ENCODE results near the gene HUS1.
A peak's percentile ranks its signal among the peaks of the same experiment; 100 is the strongest.

The HUS1 gene

GRCh38 chr7:47978790-47979144, 648 bp downstream of the HUS1 start:
- no peak for TF ChIP-seq CTCF (IDR thresholded peaks at IDR 0.05; ENCODE audit: extremely low read depth, missing control alignments)
- DNase-seq (ENCODE audit: low spot score), result no peak

- DNase-seq (ENCODE audit: low spot score), result no peak
- TF ChIP-seq CTCF (IDR thresholded peaks at IDR 0.05; ENCODE audit: extremely low read depth, missing control alignments), result no peak
Observed at GRCh38 chr7:47973739-47974138, 5.7 kb downstream of the HUS1 start.

GRCh38 chr7:47970761-47971160, 8.7 kb downstream of the HUS1 start:
- no peak for TF ChIP-seq CTCF (IDR thresholded peaks at IDR 0.05; ENCODE audit: extremely low read depth, missing control alignments)
- DNase-seq (ENCODE audit: low spot score), result no peak

- TF ChIP-seq CTCF (IDR thresholded peaks at IDR 0.05; ENCODE audit: extremely low read depth, missing control alignments), result peak; percentile 79
- peak; percentile 76 for DNase-seq (ENCODE audit: low spot score)
Observed at GRCh38 chr7:47968847-47969774, 10.3 kb downstream of the HUS1 start.

GRCh38 chr7:47967708-47968107, 11.7 kb downstream of the HUS1 start:
- TF ChIP-seq CTCF (IDR thresholded peaks at IDR 0.05; ENCODE audit: extremely low read depth, missing control alignments), result no peak

GRCh38 chr7:47967123-47967522, 12.3 kb downstream of the HUS1 start:
- no peak for DNase-seq (ENCODE audit: low spot score)
- TF ChIP-seq CTCF (IDR thresholded peaks at IDR 0.05; ENCODE audit: extremely low read depth, missing control alignments), result no peak

More at GRCh38 chr7:47967708-47968107, 11.7 kb downstream of the HUS1 start:
- no peak for DNase-seq (ENCODE audit: low spot score)

GRCh38 chr7:47965456-47965855, 14.0 kb downstream of the HUS1 start:
- TF ChIP-seq CTCF (IDR thresholded peaks at IDR 0.05; ENCODE audit: extremely low read depth, missing control alignments), result no peak

More at GRCh38 chr7:47965456-47965855, 14.0 kb downstream of the HUS1 start:
- no peak for DNase-seq (ENCODE audit: low spot score)
